ENCODE results near the gene ZFYVE28.
"Not testable (repeated sequence)": the region's sequence is repeated elsewhere in the genome, so short reads cannot be mapped to it uniquely, and the experiment has no call there.

The ZFYVE28 gene

GRCh38 chr4:2417765-2418649 is at the start of gene ZFYVE28:
Gene ZFYVE28, minus strand, starts transcription at chr4:2418645. Its CDS starts 322 bp downstream, at chr4:2418323.
- DNase-seq (ENCODE audit: low read depth) = no peak

GRCh38 chr4:2465544-2465943 is 47.1 kb upstream of the ZFYVE28 start:
- DNase-seq (ENCODE audit: low read depth) = not testable (repeated sequence)

- no peak for DNase-seq (ENCODE audit: low read depth)
Observed at GRCh38 chr4:2465032-2465431, 46.6 kb upstream of the ZFYVE28 start.

- no peak for DNase-seq (ENCODE audit: low read depth)
Observed at GRCh38 chr4:2462992-2463762, 44.7 kb upstream of the ZFYVE28 start.

- peak; percentile 71 for DNase-seq (ENCODE audit: low read depth)
Observed at GRCh38 chr4:2462218-2462991, 44.0 kb upstream of the ZFYVE28 start.

GRCh38 chr4:2461246-2461960 is 43.0 kb upstream of the ZFYVE28 start:
- no peak for DNase-seq (ENCODE audit: low read depth)

- no peak for DNase-seq (ENCODE audit: low read depth)
Observed at GRCh38 chr4:2459589-2460349, 41.3 kb upstream of the ZFYVE28 start.

GRCh38 chr4:2458546-2459491 is 40.4 kb upstream of the ZFYVE28 start:
- DNase-seq (ENCODE audit: low read depth) = no peak

GRCh38 chr4:2457481-2458295 is 39.2 kb upstream of the ZFYVE28 start:
- DNase-seq (ENCODE audit: low read depth) = no peak

- no peak for DNase-seq (ENCODE audit: low read depth)
Observed at GRCh38 chr4:2451821-2452785, 33.7 kb upstream of the ZFYVE28 start.

GRCh38 chr4:2451036-2451520 is 32.6 kb upstream of the ZFYVE28 start:
- DNase-seq (ENCODE audit: low read depth) = no peak

- DNase-seq (ENCODE audit: low read depth) = no peak
Observed at GRCh38 chr4:2450394-2451035, 32.1 kb upstream of the ZFYVE28 start.

- DNase-seq (ENCODE audit: low read depth) = no peak
Observed at GRCh38 chr4:2449511-2450392, 31.3 kb upstream of the ZFYVE28 start.

- DNase-seq (ENCODE audit: low read depth) = no peak
Observed at GRCh38 chr4:2449051-2449450, 30.6 kb upstream of the ZFYVE28 start.

- no peak for DNase-seq (ENCODE audit: low read depth)
Observed at GRCh38 chr4:2448589-2448988, 30.1 kb upstream of the ZFYVE28 start.
